ENCODE measurements around the gene CHD5.

DNA sequence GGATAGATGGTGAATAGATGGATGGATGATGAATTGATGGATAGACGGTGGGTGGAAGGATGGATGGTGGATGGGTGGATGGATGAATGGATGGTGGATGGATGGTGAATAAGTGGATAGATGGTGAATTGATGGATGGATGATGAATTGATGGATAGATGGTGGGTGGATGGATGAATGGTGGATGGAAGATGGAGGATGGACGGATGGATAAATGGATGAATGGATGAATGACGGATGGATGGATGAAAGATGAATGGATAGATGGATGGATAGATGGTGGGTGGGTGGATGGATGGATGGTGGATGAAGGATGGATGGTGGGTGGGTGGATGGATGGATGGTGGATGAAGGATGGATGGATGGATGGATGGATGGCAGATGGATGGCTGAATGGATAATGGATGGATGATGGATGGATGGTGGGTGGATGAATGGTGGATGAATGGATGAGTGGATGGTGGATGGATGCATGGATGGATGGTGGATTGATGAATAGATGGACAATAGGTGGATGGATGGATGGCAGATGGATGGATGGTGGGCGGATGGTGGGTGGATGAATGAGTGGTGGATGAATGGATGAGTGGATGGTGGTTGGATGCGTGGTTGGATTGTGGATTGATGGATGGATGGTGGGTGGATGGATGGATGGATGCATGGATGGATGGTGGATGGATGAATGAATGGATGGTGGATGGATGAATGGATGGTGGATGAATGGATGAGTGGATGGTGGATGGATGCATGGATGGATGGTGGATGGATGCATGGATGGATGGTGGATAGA is 5.3 kb downstream of the CHD5 start:
- TF ChIP-seq, protein P1, sequence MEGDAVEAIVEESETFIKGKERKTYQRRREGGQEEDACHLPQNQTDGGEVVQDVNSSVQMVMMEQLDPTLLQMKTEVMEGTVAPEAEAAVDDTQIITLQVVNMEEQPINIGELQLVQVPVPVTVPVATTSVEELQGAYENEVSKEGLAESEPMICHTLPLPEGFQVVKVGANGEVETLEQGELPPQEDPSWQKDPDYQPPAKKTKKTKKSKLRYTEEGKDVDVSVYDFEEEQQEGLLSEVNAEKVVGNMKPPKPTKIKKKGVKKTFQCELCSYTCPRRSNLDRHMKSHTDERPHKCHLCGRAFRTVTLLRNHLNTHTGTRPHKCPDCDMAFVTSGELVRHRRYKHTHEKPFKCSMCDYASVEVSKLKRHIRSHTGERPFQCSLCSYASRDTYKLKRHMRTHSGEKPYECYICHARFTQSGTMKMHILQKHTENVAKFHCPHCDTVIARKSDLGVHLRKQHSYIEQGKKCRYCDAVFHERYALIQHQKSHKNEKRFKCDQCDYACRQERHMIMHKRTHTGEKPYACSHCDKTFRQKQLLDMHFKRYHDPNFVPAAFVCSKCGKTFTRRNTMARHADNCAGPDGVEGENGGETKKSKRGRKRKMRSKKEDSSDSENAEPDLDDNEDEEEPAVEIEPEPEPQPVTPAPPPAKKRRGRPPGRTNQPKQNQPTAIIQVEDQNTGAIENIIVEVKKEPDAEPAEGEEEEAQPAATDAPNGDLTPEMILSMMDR (optimal IDR thresholded peaks at IDR 0.05 in 1 of 3, IDR thresholded peaks at IDR 0.05 in 1 of 3, conservative IDR thresholded peaks at IDR 0.05 in 1 of 3; ENCODE audit: extremely low read depth in 1 of 3, insufficient read depth in 2 of 3, low read length in 3 of 3) = no peak
- TF ChIP-seq EZH2 (IDR thresholded peaks at IDR 0.05; ENCODE audit: low read length) = no peak

Data from keratinocyte (primary cell).